ENCODE measurements around the gene CATSPERB.
"Not testable (repeated sequence)": the region's sequence is repeated elsewhere in the genome, so short reads cannot be mapped to it uniquely, and the experiment has no call there.

CATSPERB gene

GRCh38 chr14:91607322-91608047, 124.4 kb downstream of the CATSPERB start:
- no peak for TF ChIP-seq ZNF202 (tag by site-specific recombination; IDR thresholded peaks at IDR 0.05; ENCODE audit: borderline replicate concordance)
- no peak for TF ChIP-seq CTCF (tag by site-specific recombination; IDR thresholded peaks at IDR 0.05)
- no peak for TF ChIP-seq ZNF473 (tag by site-specific recombination; IDR thresholded peaks at IDR 0.05)
- TF ChIP-seq ZBTB48 (tag by site-specific recombination; IDR thresholded peaks at IDR 0.05), result no peak
- TF ChIP-seq ZNF341 (tag by site-specific recombination; IDR thresholded peaks at IDR 0.05; ENCODE audit: low read depth), result no peak
- TF ChIP-seq ZNF132 (tag by site-specific recombination; IDR thresholded peaks at IDR 0.05; ENCODE audit: borderline replicate concordance), result no peak
- no peak for TF ChIP-seq ZNF776 (tag by site-specific recombination; IDR thresholded peaks at IDR 0.05; ENCODE audit: borderline replicate concordance)
- no peak for TF ChIP-seq ZNF266 (tag by site-specific recombination; IDR thresholded peaks at IDR 0.05; ENCODE audit: low read depth)
- no peak for TF ChIP-seq ZNF157 (tag by site-specific recombination; IDR thresholded peaks at IDR 0.05)
- no peak for TF ChIP-seq ZNF350 (tag by site-specific recombination; IDR thresholded peaks at IDR 0.05)
- no peak for TF ChIP-seq ZNF311 (tag by site-specific recombination; IDR thresholded peaks at IDR 0.05; ENCODE audit: borderline replicate concordance)
- TF ChIP-seq IKZF3 (tag by site-specific recombination; IDR thresholded peaks at IDR 0.05), result no peak
- no peak for TF ChIP-seq BCL11B (tag by site-specific recombination; IDR thresholded peaks at IDR 0.05; ENCODE audit: low read depth)
- Histone ChIP-seq H3K9me3 (ENCODE audit: control insufficient read depth, insufficient read depth, low read depth, low read length) (no peaks in the 10 kb centered on the region), H3K27ac (ENCODE audit: extremely low read depth, low read depth, low read length) (no peak overlapping the region), H3K4me1 (ENCODE audit: control insufficient read depth, insufficient read depth, low read length) (no peaks in the 10 kb centered on the region), H3K4me3 (ENCODE audit: low read depth, low read length) (no peak overlapping the region), H3K36me3 (ENCODE audit: control insufficient read depth in 2 of 2, insufficient read depth in 1 of 2, low read length in 2 of 2) (no peaks in the 10 kb centered on the region)
- ChIA-PET CTCF (interaction anchor here (0.7 kb wide), 1 partner anchor 209 kb away, joined by 4 read pairs; no protein-coding TSS in a partner anchor), POLR2A (no interaction called here)

GRCh38 chr14:91606851-91607250, 125.0 kb downstream of the CATSPERB start:
- H3K9me3 ChIP-seq (ENCODE audit: control insufficient read depth, insufficient read depth, low read depth, low read length), result no peaks in the 10 kb centered on the region
- H3K4me3 ChIP-seq (ENCODE audit: low read depth, low read length), result no peak overlapping the region
- H3K4me1 ChIP-seq (ENCODE audit: control insufficient read depth, insufficient read depth, low read length), result no peaks in the 10 kb centered on the region
- ChIA-PET CTCF (interaction anchor here (0.7 kb wide), 1 partner anchor 209 kb away, joined by 4 read pairs; no protein-coding TSS in a partner anchor), POLR2A (no interaction called here)
- TF ChIP-seq SCRT1 (tag by site-specific recombination; IDR thresholded peaks at IDR 0.05; ENCODE audit: borderline replicate concordance) (no peak), ZNF639 (tag by site-specific recombination; IDR thresholded peaks at IDR 0.05) (no peak), GLI4 (tag by site-specific recombination; IDR thresholded peaks at IDR 0.05) (no peak), ZNF302 (tag by site-specific recombination; IDR thresholded peaks at IDR 0.05; ENCODE audit: low read depth) (no peak), ZBTB10 (tag by site-specific recombination; IDR thresholded peaks at IDR 0.05) (no peak), ZFP41 (tag by site-specific recombination; IDR thresholded peaks at IDR 0.05; ENCODE audit: borderline replicate concordance) (no peak), ZNF514 (tag by site-specific recombination; IDR thresholded peaks at IDR 0.05) (no peak), ZNF658 (tag by site-specific recombination; IDR thresholded peaks at IDR 0.05) (no peak), ZNF596 (tag by site-specific recombination; IDR thresholded peaks at IDR 0.05) (no peak), ZBTB7A (tag by site-specific recombination; IDR thresholded peaks at IDR 0.05; ENCODE audit: low read depth) (no peak)
- no peak overlapping the region for H3K27ac ChIP-seq (ENCODE audit: extremely low read depth, low read depth, low read length)
- no peaks in the 10 kb centered on the region for H3K36me3 ChIP-seq (ENCODE audit: control insufficient read depth in 2 of 2, insufficient read depth in 1 of 2, low read length in 2 of 2)

GRCh38 chr14:91604611-91605010, 127.3 kb downstream of the CATSPERB start:
- H3K4me1 ChIP-seq (ENCODE audit: control insufficient read depth, insufficient read depth, low read length); H3K4me3 ChIP-seq (ENCODE audit: low read depth, low read length); H3K27ac ChIP-seq (ENCODE audit: extremely low read depth, low read depth, low read length); POLR2A ChIA-PET; H3K36me3 ChIP-seq (ENCODE audit: control insufficient read depth in 2 of 2, insufficient read depth in 1 of 2, low read length in 2 of 2); H3K9me3 ChIP-seq (ENCODE audit: control insufficient read depth, insufficient read depth, low read depth, low read length): not testable (repeated sequence)
- CTCF ChIA-PET, result interaction anchor here (0.6 kb wide), 1 partner anchor 883 kb away, joined by 4 read pairs; no protein-coding TSS in a partner anchor

Measured in HEK293 (cell line).